GM21381 (cell line): Measurements from ENCODE around the gene ALG11.
"Not testable (repeated sequence)": the region's sequence is repeated elsewhere in the genome, so short reads cannot be mapped to it uniquely, and the experiment has no call there.

Experiments
- ATAC-seq: cut with Tn5 transposase; IDR thresholded peaks from one replicate; pipeline ENCODE4 v1.9.1; 2021; ENCODE audit warnings: mild to moderate bottlenecking, moderate library complexity; ENCODE audit not compliant: unreplicated experiment

Gene ALG11

GRCh38 chr13:52011632-52012511 is at the start of gene ALG11:
ALG11 (plus strand) TSS chr13:52012398; CDS start chr13:52012419, 21 bp downstream.
- ATAC-seq, result peak; percentile 99

DNA sequence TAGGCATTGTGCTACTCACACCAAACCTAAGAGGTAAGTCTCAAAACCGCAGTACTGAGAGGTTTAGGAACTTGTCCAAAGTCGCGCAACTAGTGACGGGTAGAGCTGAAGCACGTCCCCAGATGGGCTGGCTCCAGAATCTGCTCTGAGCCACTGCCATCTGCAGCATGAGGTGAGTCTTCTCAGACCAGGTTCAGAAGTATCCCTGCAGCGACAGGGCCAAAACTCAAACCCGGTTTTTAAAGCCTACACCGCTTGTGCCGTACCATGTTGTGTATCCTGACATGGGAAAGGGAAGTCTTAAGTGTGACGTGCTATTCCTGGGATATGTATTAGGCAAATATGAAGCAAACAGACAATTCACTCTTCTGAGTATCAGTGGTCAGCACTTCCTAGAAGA is 46.0 kb upstream of the ALG11 start:
- ATAC-seq, result no peak

DNA sequence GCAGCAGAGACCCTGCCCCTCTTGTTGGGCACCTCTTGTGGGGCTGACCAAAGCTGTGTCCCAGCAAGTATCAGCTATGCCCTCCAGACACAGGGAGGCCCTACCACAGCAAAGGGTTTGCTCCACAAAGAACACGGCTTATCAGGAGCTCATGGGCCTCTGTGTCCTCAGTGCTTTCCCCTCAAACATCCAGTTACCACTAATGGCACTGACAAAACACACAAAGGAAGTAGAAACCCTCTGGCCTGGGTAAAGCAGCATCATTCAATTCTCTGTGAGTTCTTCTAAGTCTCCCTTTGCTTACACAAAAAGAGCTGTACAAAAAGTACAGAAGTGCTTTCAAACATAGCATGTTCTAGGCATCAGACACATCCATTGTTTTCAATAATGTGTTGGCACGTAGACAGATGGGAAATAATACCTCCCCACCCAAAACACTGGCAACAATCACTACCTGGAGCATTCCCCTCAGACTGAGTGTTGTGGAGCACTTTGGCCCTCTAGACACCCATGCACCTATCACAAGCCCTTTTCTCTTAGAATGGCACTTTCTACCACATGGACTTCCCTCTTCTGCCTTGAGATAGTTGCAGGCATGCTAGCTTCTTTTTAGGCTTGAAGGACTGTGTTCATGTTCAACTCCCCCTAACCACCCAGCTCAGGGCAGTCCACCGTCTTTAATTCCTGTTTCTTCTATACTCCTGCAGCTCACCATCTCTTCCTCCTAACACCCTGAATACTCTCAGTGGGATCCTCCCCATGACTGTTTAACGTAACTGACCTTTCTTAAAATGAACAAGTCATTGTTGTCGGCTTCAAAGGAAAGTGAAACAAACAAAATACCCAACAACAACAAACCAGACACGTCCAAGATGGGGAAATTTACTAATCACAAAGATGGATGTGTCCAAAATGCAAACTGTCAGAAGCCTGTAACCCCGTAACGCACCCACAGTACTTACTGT is 44.4 kb upstream of the ALG11 start:
- ATAC-seq, result no peak

GRCh38 chr13:51970349-51970748 is 41.8 kb upstream of the ALG11 start:
- no peak for ATAC-seq

DNA sequence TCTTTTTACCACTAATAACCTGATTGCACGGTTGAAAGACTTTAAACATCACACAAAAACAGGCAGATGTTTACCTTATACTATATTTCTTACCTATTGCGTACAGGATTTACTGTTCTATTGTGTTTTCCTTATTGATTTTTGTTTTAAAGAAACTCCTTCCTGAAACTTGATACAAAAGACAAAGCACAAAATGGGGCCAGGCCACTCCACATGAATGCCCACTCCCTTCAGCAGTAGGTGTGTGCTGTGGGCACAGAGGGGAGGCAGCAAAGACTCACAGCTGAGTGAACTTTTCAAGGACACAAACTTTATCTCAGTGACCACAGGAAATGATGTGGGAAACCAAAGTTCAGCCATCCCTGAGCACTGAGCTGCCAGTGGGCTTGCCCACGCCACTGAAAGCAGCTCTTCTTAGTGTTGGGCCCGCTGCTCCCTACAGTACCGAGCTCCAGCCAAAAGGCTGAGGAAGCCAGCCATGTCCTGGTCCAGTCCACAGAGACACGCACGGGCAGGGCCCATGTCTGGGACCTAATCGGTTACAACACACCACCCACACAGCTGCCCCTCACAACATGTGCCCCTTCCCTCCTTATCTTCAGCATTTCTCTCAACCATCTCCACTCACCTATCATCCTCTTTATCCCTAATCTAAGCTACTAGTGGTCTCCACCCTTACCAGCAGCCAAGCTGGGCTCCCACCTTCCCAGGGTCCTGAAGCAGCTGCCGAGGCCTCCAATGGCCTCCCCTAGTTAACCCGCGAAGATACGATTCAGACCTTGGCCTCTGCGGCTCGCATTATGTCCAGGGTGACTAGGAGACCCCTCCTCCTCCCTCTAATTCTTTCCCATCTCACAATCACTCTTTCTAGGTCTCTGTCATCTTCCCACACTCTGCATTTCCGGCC is 40.4 kb upstream of the ALG11 start:
- ATAC-seq, result no peak

DNA sequence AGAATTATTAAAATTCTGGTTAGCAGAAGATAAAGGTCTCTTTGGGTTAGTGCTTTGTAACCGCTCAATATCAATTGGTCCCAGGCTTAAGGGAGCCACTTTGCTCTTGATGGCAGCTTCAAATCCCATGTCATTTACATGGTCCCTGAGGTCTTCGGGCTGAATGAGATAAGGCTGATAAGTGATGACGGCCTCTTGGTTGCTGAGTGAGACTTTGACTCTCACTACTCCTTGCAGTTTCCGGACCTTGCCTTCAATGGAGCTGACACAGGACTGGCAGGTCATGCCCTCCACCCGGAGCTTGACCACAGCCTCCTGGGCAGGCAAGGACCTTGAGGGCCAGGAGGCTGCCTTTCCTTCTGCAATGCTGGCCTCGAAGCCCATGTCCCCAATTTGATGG is 37.7 kb upstream of the ALG11 start:
- ATAC-seq, result no peak

DNA sequence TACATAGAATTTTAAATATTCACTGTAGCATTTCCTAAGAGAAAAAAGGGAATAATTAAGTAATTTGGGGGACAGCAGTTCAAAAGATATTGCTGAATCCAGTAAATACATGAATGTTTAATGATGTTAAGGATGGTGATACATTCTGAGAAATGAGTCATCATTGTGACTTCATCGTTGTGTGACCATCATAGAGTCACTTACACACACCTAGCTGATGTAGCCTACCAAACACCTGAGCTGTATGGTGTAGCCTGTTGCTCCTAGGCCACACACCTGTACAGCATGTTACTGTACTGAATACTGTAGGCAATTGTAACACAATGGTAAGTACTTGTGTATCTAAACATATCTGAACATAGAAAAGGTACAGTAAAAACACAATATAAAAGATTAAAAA is 35.8 kb upstream of the ALG11 start:
- no peak for ATAC-seq

DNA sequence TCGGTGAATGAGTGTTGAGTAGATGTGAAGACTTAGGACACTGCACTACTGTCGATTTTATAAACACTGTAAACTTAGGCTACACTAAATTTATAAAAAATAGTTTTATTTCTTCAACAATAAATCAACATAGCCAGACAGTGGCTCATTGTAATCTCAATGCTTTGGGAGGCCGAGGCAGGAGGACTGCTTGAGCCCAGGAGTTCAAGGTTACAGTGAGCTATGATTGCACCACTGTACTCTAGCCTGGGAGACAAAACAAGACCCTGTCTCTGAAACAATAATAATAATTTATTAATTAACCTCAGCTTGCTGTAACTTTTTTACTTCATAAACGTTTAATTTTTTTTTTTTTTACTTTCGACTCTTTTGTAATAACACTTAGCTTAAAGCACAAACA is 35.3 kb upstream of the ALG11 start:
- ATAC-seq, result no peak

- ATAC-seq, result no peak
These were observed 34.6 kb upstream of the ALG11 start for GRCh38 chr13:51977625-51978024.

DNA sequence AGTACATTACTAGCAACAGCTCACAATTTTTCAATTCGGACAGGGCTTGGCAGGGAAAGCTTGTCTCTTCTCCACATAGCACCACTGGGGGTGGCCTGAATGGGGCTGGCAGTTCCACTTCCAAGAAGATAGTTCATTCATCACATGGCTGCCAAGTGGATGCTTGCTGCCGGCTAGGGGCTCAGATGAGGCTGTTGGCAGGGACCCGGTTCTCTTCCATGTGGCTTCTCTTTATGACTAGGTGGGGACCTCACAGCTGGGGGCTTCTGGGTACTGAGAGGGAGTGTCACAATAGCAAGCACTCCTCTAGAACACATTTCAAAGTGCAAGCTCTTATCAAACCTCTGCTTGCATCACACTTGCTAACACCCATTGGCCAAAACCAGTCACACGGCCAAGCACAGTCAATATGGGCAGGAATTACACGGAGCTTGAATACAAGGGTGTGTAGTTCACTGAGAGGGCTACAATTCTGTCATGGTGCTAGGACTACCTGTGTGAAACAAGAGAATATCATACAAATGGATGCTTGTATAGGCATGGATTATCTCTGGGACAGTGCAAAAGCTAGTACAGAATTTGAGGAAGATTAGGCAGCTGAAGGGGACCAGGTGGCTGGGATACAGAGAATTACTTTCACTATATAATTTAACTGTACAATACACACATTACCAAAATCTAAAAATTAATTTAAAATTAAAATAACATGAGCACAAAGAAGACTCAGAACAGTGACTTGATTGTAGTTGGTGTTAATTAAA is 33.2 kb upstream of the ALG11 start:
- ATAC-seq, result no peak

GRCh38 chr13:51980908-51981307 is 31.3 kb upstream of the ALG11 start:
- ATAC-seq, result no peak

DNA sequence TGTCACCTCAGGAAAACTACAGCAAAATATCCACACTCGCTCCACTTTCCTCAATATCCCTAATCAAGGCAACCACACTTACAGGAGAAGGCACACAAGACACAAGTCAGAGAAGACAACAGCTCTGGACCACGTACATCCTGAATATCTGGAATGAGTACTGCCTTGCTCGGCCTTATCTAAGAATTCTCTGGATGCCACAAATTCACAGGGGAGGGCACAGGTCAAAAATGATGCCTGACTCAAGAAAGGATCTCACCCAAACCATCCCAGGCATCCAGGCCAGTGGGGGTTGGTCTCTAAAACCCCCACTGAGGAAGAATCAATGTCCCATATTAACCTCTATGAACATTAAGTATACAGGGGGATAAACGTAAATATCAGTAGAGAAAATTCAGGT is 30.8 kb upstream of the ALG11 start:
- no peak for ATAC-seq

DNA sequence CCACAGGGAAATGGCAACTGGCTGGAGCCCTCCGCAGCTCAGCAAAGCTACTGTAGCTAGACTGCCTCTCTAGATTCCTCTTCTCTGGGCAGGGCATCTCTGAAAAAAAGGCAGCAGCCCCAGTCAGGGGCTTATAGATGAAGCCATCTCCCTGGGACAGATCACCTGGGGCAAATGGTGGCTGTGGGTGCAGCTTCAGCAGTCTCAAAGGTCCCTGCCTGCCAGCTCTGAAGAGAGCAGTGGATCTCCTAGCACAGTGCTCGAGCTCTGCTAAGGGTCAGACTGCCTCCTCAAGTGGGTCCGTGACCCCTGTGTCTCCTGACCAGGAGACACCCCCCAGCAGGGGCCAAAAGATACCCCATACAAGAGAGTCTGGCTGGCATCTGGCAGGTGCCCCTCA is 28.9 kb upstream of the ALG11 start:
- not testable (repeated sequence) for ATAC-seq

DNA sequence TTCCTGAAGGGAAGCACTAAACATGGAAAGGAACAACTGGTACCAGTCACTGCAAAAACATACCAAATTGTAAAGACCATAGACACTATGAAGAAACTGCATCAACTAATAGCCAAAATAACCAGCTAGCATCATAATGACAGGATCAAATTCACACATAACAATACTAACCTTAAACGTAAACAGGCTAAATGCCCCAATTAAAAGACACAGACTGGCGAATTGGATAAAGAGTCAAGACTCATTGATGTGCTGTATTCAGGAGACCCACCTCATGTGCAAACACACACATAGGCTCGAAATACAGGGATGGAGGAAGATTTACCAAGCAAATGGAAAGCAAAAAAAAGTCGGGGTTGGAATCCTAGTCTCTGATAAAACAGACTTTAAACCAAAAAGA is 27.3 kb upstream of the ALG11 start:
- not testable (repeated sequence) for ATAC-seq

- no peak for ATAC-seq
These were observed 23.1 kb upstream of the ALG11 start for GRCh38 chr13:51988988-51989618.

DNA sequence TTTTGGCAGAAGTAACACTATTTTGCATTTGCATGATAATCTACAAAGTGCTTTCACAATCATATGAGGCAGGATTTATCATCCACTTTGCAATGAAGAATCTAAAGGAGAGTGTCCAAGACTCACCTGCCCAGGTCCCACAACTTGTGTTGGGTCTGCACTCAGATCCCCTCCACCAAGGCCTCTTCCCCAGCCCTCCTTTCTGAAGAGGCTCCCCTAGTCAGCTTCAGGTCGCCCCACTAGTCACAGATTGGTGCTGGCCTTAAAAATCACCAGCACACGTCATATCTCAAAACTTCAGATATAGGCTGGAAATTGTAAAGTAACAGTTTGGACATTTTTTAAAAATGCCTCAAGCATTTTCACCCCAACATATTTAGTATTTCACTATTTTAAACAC is 18.5 kb upstream of the ALG11 start:
- ATAC-seq, result no peak

DNA sequence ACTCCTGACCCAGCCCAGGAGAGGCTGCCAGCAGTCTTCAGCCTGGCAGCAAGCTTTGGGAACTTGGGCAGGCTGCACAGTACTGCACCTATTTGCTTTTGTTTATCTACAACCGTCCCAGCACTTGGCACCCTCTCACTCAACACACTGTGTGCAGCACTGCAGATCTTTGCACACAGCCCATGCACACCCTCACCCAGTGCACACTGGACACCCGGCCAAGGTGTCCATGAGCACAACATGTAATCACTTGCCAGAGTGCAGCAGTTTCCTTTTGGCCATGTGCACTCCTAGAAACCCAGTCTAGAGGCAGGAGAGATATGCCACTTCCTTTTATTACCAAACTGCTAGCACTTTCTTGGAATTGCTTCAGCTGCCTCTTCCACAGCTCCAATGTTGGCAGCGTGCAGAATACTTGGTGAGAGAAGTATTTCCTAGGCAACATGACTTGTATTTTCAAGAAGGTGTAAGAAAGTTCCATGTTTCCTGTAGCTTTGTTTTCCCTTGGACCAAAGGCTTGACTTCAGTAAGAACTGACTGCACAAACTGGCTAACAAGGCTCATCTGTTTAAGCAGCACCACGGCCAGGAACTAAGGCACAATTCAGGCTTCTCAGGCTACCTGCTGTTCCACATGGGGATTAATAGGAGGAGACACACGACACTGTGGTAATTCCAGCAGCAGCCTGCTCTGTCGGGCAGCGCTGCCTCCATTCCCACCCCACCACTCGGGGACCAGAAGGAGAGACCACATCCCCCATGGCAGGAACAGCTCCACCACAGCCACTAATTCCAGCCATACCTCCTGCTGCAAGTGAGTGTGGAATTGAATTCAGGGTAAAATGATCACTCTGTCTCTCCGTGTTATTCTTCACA is 16.3 kb upstream of the ALG11 start:
- ATAC-seq, result no peak

GRCh38 chr13:51996641-51997040 is 15.6 kb upstream of the ALG11 start:
- no peak for ATAC-seq

- ATAC-seq, result no peak
These were observed 15.0 kb upstream of the ALG11 start for GRCh38 chr13:51997186-51997585.
